ENCODE measurements around the gene NPM3.

The NPM3 gene

GRCh38 chr10:101766753-101767599, 16.3 kb downstream of the NPM3 start:
- no peak for TF ChIP-seq CTCF (IDR thresholded peaks at IDR 0.05; ENCODE audit: low read depth, low read length, missing control alignments)
- DNase-seq (ENCODE audit: low read depth), result no peak
- in situ Hi-C loops (cut with HindIII; ENCODE audit: low sequenced_read_pairs), result no loop called here
- no peak overlapping the region for H3K4me3 ChIP-seq (ENCODE audit: low read depth, low read length)

- in situ Hi-C loops (cut with HindIII; ENCODE audit: low sequenced_read_pairs), result no loop called here
- no peak for TF ChIP-seq CTCF (IDR thresholded peaks at IDR 0.05; ENCODE audit: low read depth, low read length, missing control alignments)
- no peak overlapping the region for H3K4me3 ChIP-seq (ENCODE audit: low read depth, low read length)
- DNase-seq (ENCODE audit: low read depth), result no peak
These were observed 16.9 kb downstream of the NPM3 start for GRCh38 chr10:101766306-101766705.

- in situ Hi-C loops (cut with HindIII; ENCODE audit: low sequenced_read_pairs), result no loop called here
- no peak for DNase-seq (ENCODE audit: low read depth)
- TF ChIP-seq CTCF (IDR thresholded peaks at IDR 0.05; ENCODE audit: low read depth, low read length, missing control alignments), result no peak
- H3K4me3 ChIP-seq (ENCODE audit: low read depth, low read length), result no peak overlapping the region
These were observed 20.0 kb downstream of the NPM3 start for GRCh38 chr10:101763141-101763846.

- in situ Hi-C loops (cut with HindIII; ENCODE audit: low sequenced_read_pairs), result no loop called here
- TF ChIP-seq CTCF (IDR thresholded peaks at IDR 0.05; ENCODE audit: low read depth, low read length, missing control alignments), result no peak
- DNase-seq (ENCODE audit: low read depth), result no peak
These were observed 20.5 kb downstream of the NPM3 start for GRCh38 chr10:101762736-101763135.

GRCh38 chr10:101761226-101761625, 22.0 kb downstream of the NPM3 start:
- in situ Hi-C loops (cut with HindIII; ENCODE audit: low sequenced_read_pairs), result no loop called here
- TF ChIP-seq CTCF (IDR thresholded peaks at IDR 0.05; ENCODE audit: low read depth, low read length, missing control alignments), result no peak
- no peak for DNase-seq (ENCODE audit: low read depth)
- no peak overlapping the region for H3K4me3 ChIP-seq (ENCODE audit: low read depth, low read length)

More at GRCh38 chr10:101762736-101763135, 20.5 kb downstream of the NPM3 start:
- H3K4me3 ChIP-seq (ENCODE audit: low read depth, low read length), result no peak overlapping the region

GRCh38 chr10:101760510-101760909, 22.7 kb downstream of the NPM3 start:
- no peak for DNase-seq (ENCODE audit: low read depth)
- H3K4me3 ChIP-seq (ENCODE audit: low read depth, low read length), result no peak overlapping the region
- TF ChIP-seq CTCF (IDR thresholded peaks at IDR 0.05; ENCODE audit: low read depth, low read length, missing control alignments), result no peak
- in situ Hi-C loops (cut with HindIII; ENCODE audit: low sequenced_read_pairs), result no loop called here
